Neural cell (in vitro differentiated cells): ENCODE data around the gene SPINK7. TPM values are rescaled to one million over a fixed set of nuclear protein-coding genes. Genes with fewer than 3 reads are reported as not detected.
"Not testable (repeated sequence)": the region's sequence is repeated elsewhere in the genome, so short reads cannot be mapped to it uniquely, and the experiment has no call there.

ENCODE experiments used
- H2AFZ ChIP-seq: fragments of 200-600, 300-800 bp; sonication (generic), shearing (Covaris generic); 2 replicates; pipeline ENCODE4 v1.6.0; 2014; ENCODE audit warnings: low read depth, mild to moderate bottlenecking, antibody characterized with exemption, low read length, moderate library complexity
- H3F3A ChIP-seq: fragments of 200-600 bp; shearing (Covaris generic); 2 replicates; pipeline ENCODE4 v1.6.1; 2016; ENCODE audit warnings: mild to moderate bottlenecking, moderate library complexity, mixed read lengths, antibody characterized with exemption, low read length; ENCODE audit not compliant: insufficient read depth, poor library complexity, severe bottlenecking
- H3K27ac ChIP-seq: fragments of 200-600, 300-800 bp; sonication (generic), shearing (Covaris generic); 2 replicates; pipeline ENCODE4 v1.5.1; 2014; ENCODE audit warnings: mild to moderate bottlenecking, low read length, moderate library complexity
- H3K27me3 ChIP-seq: fragments of 300-800, 200-600 bp; sonication (generic), shearing (Covaris generic); 2 replicates; pipeline ENCODE4 v1.6.0; 2014; ENCODE audit warnings: mild to moderate bottlenecking, low read depth, low read length, moderate library complexity; ENCODE audit not compliant: insufficient read depth
- H3K36me3 ChIP-seq: fragments of 300-800, 200-600 bp; sonication (generic), shearing (Covaris generic); 2 replicates; pipeline ENCODE4 v1.5.1; 2014; ENCODE audit warnings: mild to moderate bottlenecking, antibody characterized with exemption, low read length, moderate library complexity; ENCODE audit not compliant: insufficient read depth
- H3K4me2 ChIP-seq: fragments of 300-800, 200-600 bp; sonication (generic), shearing (Covaris generic); 2 replicates; pipeline ENCODE4 v1.6.0; 2014; ENCODE audit warnings: mild to moderate bottlenecking, low read length
- H3K4me3 ChIP-seq: fragments of 300-800, 200-600 bp; sonication (generic), shearing (Covaris generic); 2 replicates; pipeline ENCODE4 v1.5.1; 2014; ENCODE audit warnings: mild to moderate bottlenecking, low read length, moderate library complexity
- H3K79me2 ChIP-seq: fragments of 200-600 bp; shearing (Covaris generic); replicated peaks from 2 replicates; pipeline ENCODE4 v1.6.0; 2014; ENCODE audit warnings: mild to moderate bottlenecking, low read length, moderate library complexity; ENCODE audit not compliant: insufficient read depth
- H3K9ac ChIP-seq: fragments of 300-800, 200-600 bp; sonication (generic), shearing (Covaris generic); 2 replicates; pipeline ENCODE4 v1.6.1; 2016; ENCODE audit warnings: mild to moderate bottlenecking, low read length, mixed read lengths
- H3K9me2 ChIP-seq: fragments of 200-600 bp; shearing (Covaris generic); 2 replicates; pipeline ENCODE4 v1.6.1; 2016; ENCODE audit warnings: mild to moderate bottlenecking, low read length, mixed read lengths; ENCODE audit not compliant: insufficient read depth
- H3K9me3 ChIP-seq: fragments of 200-600, 300-800 bp; sonication (generic), shearing (Covaris generic); 2 replicates; pipeline ENCODE4 v1.6.1; 2016; ENCODE audit warnings: mild to moderate bottlenecking, mixed run types, low read length, moderate library complexity, mixed read lengths
- H4K20me1 ChIP-seq: fragments of 200-600 bp; shearing (Covaris generic); 2 replicates; pipeline ENCODE4 v1.6.1; 2016; ENCODE audit warnings: mild to moderate bottlenecking, mixed run types; ENCODE audit not compliant: insufficient read depth
- CTCF ChIP-seq: fragments of 450-650 bp; IDR thresholded peaks from 2 replicates; pipeline ENCODE4 v1.5.1; 2014; ENCODE audit warnings: antibody characterized with exemption, mild to moderate bottlenecking, moderate library complexity; ENCODE audit not compliant: poor library complexity, severe bottlenecking
- EP300 ChIP-seq: fragments of 450-650 bp; conservative IDR thresholded peaks from 2 replicates; pipeline ENCODE4 v1.6.1; 2014; ENCODE audit warnings: antibody characterized with exemption, mild to moderate bottlenecking, moderate library complexity; ENCODE audit not compliant: poor library complexity, severe bottlenecking
- EZH2 ChIP-seq: fragments of 200-600, 300-800 bp; shearing (Covaris generic), sonication (generic); IDR thresholded peaks from 2 replicates; pipeline ENCODE4 v1.6.1; 2014; ENCODE audit warnings: antibody characterized with exemption, low read length, borderline replicate concordance, mild to moderate bottlenecking; ENCODE audit not compliant: insufficient read depth, poor library complexity, severe bottlenecking
- MXI1 ChIP-seq: fragments of 450-650 bp; conservative IDR thresholded peaks from 2 replicates; pipeline ENCODE4 v1.6.1; 2014; ENCODE audit warnings: antibody characterized with exemption, mild to moderate bottlenecking; ENCODE audit not compliant: poor library complexity, severe bottlenecking
- POLR2AphosphoS5 ChIP-seq: IDR thresholded peaks from 2 replicates; pipeline ENCODE4 v1.6.1; 2012
- RAD21 ChIP-seq: fragments of 450-650 bp; conservative IDR thresholded peaks from 2 replicates; pipeline ENCODE4 v1.6.1; 2014; ENCODE audit warnings: antibody characterized with exemption, mild to moderate bottlenecking, moderate library complexity
- REST ChIP-seq: IDR thresholded peaks from 2 replicates; pipeline ENCODE4 v1.6.1; 2012; ENCODE audit warnings: borderline replicate concordance
- SMC3 ChIP-seq: fragments of 450-650 bp; conservative IDR thresholded peaks from 2 replicates; pipeline ENCODE4 v1.6.1; 2014; ENCODE audit warnings: antibody characterized with exemption, mild to moderate bottlenecking, moderate library complexity; ENCODE audit not compliant: poor library complexity
- TAF1 ChIP-seq: IDR thresholded peaks from 2 replicates; pipeline ENCODE4 v1.6.1; 2012; ENCODE audit warnings: low read depth
- polyA minus RNA-seq: library from RNA; depleted of rRNA, polyadenylated mRNA; stranded (reverse); fragments of >200 nt; gene quantifications from 2 replicates; pipeline ENCODE4 v1.2.3, GENCODE V29; 2014
- polyA plus RNA-seq: library from polyadenylated mRNA; depleted of rRNA; stranded (reverse); fragments of >200 nt; gene quantifications from 2 replicates; pipeline ENCODE4 v1.2.3, GENCODE V29; 2014

The SPINK7 gene
- not detected in 2 replicates for polyA plus RNA-seq
- polyA minus RNA-seq, result not detected in 2 replicates

GRCh38 chr5:148312153-148312552, at the start of gene SPINK7:
Gene SPINK7, plus strand, starts transcription at chr5:148312423. Its CDS starts 61 bp downstream, at chr5:148312484.
- Histone ChIP-seq H3K36me3 (no peaks in the 10 kb centered on the region), H3K9me2 (no peaks in the 10 kb centered on the region), H3K9ac (no peak within 1 kb of the TSS), H3K27me3 (no peaks in the 10 kb centered on the region), H3K79me2 (no peaks in the 10 kb centered on the region), H3K9me3 (no peaks in the 10 kb centered on the region), H3F3A (no peaks in the 10 kb centered on the region), H3K27ac (no peak within 1 kb of the TSS), H2AFZ (no peak within 1 kb of the TSS), H3K4me2 (no peak within 1 kb of the TSS), H4K20me1 (no peaks in the 10 kb centered on the region), H3K4me3 (no peak within 1 kb of the TSS)
- TF ChIP-seq EZH2 (no peak), POLR2AphosphoS5 (no peak), SMC3 (no peak), REST (no peak), TAF1 (no peak), RAD21 (no peak), MXI1 (no peak), EP300 (no peak), CTCF (no peak)

DNA sequence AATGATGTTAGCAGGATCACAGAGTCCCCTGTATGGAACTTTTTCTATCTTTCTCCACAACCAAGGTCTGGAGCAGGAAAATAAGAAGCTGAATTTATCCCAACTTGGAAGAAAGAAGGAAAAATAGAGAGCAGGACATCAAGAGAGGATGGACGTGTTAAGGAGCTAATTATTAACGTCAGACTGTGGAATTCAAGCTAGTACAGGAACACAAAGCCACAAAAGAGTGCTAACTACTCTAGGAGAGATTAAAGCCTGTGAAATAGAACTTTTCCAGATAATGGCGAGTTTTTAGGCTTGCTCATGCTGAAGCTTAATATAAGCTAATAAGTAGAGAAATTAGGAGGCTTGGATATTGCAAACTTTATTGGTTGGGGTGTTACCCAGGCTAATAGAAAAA, 44.3 kb upstream of the SPINK7 start:
- no peak overlapping the region for H3K4me2 ChIP-seq
- H3K36me3 ChIP-seq, result no peaks in the 10 kb centered on the region
- H3K9me2 ChIP-seq, result no peaks in the 10 kb centered on the region
- H3K9me3 ChIP-seq, result no peaks in the 10 kb centered on the region
- H3K27me3 ChIP-seq, result no peaks in the 10 kb centered on the region
- no peaks in the 10 kb centered on the region for H3K79me2 ChIP-seq
- no peaks in the 10 kb centered on the region for H3F3A ChIP-seq
- H3K9ac ChIP-seq, result no peak overlapping the region
- H3K27ac ChIP-seq, result no peak overlapping the region
- H3K4me3 ChIP-seq, result no peak overlapping the region
- TF ChIP-seq EP300 (no peak), POLR2AphosphoS5 (no peak)
- H2AFZ ChIP-seq, result no peak overlapping the region
- no peaks in the 10 kb centered on the region for H4K20me1 ChIP-seq

GRCh38 chr5:148268566-148268965, 43.7 kb upstream of the SPINK7 start, which contains the start of gene SPINK13:
Gene SPINK13, plus strand, starts transcription at chr5:148268794. Its CDS starts 1,279 bp downstream, at chr5:148270073.
- Histone ChIP-seq H3K9me2 (no peaks in the 10 kb centered on the region), H3F3A (no peaks in the 10 kb centered on the region), H3K9me3 (no peaks in the 10 kb centered on the region), H2AFZ (no peak within 1 kb of the TSS), H4K20me1 (no peaks in the 10 kb centered on the region), H3K27me3 (no peaks in the 10 kb centered on the region), H3K36me3 (no peaks in the 10 kb centered on the region), H3K9ac (no peak within 1 kb of the TSS), H3K4me3 (no peak within 1 kb of the TSS), H3K27ac (no peak within 1 kb of the TSS), H3K4me2 (no peak within 1 kb of the TSS), H3K79me2 (no peaks in the 10 kb centered on the region)
- no peak for TF ChIP-seq SMC3

GRCh38 chr5:148275129-148275528, 37.1 kb upstream of the SPINK7 start:
- H3K9me2 ChIP-seq, H3K4me2 ChIP-seq, H3K27me3 ChIP-seq, H4K20me1 ChIP-seq, H3K4me3 ChIP-seq, H3K9me3 ChIP-seq, H3K79me2 ChIP-seq, H3K27ac ChIP-seq, H2AFZ ChIP-seq, H3F3A ChIP-seq, H3K9ac ChIP-seq, H3K36me3 ChIP-seq: not testable (repeated sequence)

- H3F3A ChIP-seq, H3K27me3 ChIP-seq, H4K20me1 ChIP-seq, H3K36me3 ChIP-seq, H2AFZ ChIP-seq, H3K27ac ChIP-seq, H3K79me2 ChIP-seq, H3K4me2 ChIP-seq, H3K9me3 ChIP-seq, H3K4me3 ChIP-seq, H3K9ac ChIP-seq, H3K9me2 ChIP-seq: not testable (repeated sequence)
These were observed 31.3 kb upstream of the SPINK7 start for GRCh38 chr5:148280893-148281292.
